Astrocyte of the cerebellum (primary cell): ENCODE results near the gene BRWD1.

ENCODE experiments used
- DNase-seq: peaks from one replicate; pipeline ENCODE4 v3.0.0-alpha.2; 2011; ENCODE audit warnings: low read depth
- H3K4me3 ChIP-seq: 2 replicates; pipeline ENCODE4 v1.5.1; 2011; ENCODE audit warnings: mild to moderate bottlenecking, low read depth, low read length, moderate library complexity
- CTCF ChIP-seq: IDR thresholded peaks from 2 replicates; pipeline ENCODE4 v1.5.1; 2012; ENCODE audit warnings: low read length, low read depth, moderate library complexity, mild to moderate bottlenecking; ENCODE audit errors: missing control alignments
- in situ Hi-C: cut with HindIII; loops from 2 replicates; pipeline ENCODE4 v1.10.0; 2017; ENCODE audit warnings: low sequenced_read_pairs

Gene BRWD1

GRCh38 chr21:39332175-39332574, 18.7 kb upstream of the BRWD1 start:
- H3K4me3 ChIP-seq, result no peak overlapping the region
- in situ Hi-C loops, result no loop called here
- no peak for DNase-seq
- no peak for TF ChIP-seq CTCF

GRCh38 chr21:39330001-39330400, 16.6 kb upstream of the BRWD1 start:
- H3K4me3 ChIP-seq, result no peak overlapping the region
- no peak for TF ChIP-seq CTCF
- no peak for DNase-seq
- in situ Hi-C loops, result no loop called here

GRCh38 chr21:39327727-39328126, 14.3 kb upstream of the BRWD1 start:
- no peak for DNase-seq
- in situ Hi-C loops, result no loop called here
- no peak overlapping the region for H3K4me3 ChIP-seq
- TF ChIP-seq CTCF, result no peak

GRCh38 chr21:39326607-39327307, 13.3 kb upstream of the BRWD1 start:
- no peak for DNase-seq
- no peak for TF ChIP-seq CTCF
- no peak overlapping the region for H3K4me3 ChIP-seq
- in situ Hi-C loops, result no loop called here

GRCh38 chr21:39325458-39325857, 12.0 kb upstream of the BRWD1 start:
- DNase-seq, result no peak
- H3K4me3 ChIP-seq, result no peak overlapping the region
- in situ Hi-C loops, result no loop called here
- TF ChIP-seq CTCF, result no peak

GRCh38 chr21:39321424-39321823, 8.0 kb upstream of the BRWD1 start:
- no peak for DNase-seq
- in situ Hi-C loops, result no loop called here
- TF ChIP-seq CTCF, result no peak
- no peak overlapping the region for H3K4me3 ChIP-seq

GRCh38 chr21:39319814-39320332, 6.4 kb upstream of the BRWD1 start:
- in situ Hi-C loops, result no loop called here
- TF ChIP-seq CTCF, result no peak
- no peak overlapping the region for H3K4me3 ChIP-seq
- DNase-seq, result no peak
